Anterior cingulate cortex (tissue), 58 donors: ENCODE measurements around the gene CYP2W1.

Source experiments
- DNase-seq, 58 donors: peaks; one replicate each; lab custom pipeline; 2025; lab: John Stamatoyannopoulos, UW

CYP2W1 gene

DNA sequence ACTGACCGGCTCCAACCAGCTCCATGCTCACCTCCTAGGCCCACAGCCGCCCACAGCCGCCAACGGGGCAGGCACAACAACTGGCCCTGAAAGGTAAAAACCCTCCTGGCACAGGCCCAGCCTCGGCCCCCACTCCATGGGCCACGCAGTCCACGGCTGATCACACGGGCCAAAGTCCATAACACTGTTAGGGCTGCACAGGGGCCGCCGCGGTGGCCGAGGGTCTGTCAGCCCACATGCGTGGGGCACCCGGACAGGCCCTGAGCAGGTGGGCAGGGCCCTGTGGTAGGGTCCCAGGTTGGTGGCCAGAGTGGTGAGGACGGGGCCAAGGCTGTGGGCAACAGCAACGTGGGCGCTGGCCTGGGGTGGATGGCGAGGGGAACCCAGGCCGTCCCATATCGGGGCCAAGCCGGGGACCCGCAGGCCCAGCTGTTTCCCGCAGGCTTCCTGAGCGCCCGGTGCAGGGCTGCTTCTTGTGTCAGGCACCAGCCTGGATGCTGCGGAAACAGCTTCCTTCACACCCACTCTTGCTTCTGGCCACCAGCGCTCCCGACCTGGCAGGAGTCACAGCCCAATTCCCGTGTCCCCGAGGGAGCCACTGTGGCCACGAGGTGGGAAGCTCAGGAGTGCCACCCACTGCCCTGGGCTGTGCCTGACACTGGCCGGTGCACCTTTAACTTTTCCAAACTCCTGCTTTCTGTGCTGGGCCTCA, 29.2 kb downstream of the CYP2W1 start:
- DNase-seq, result no peak

DNA sequence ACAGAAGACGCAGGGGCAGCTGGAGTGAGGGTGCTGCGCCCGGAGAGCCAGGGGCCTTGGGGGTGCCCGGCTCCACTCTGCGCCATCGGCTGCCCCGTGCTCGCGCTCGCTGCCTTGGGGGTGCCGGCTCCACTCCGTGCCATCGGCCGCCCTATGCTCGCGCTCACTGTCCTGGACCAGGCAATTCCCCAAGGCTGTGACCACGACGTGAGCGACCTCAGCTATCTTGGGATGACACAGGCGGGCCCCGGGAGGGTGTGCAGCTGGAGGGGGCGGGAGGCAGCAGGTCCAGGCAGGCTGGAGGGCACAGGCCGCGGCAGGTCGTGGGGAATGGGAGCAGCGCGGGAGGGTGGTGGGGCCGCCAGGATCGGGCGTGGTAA, 29.7 kb downstream of the CYP2W1 start:
- no peak for DNase-seq

DNA sequence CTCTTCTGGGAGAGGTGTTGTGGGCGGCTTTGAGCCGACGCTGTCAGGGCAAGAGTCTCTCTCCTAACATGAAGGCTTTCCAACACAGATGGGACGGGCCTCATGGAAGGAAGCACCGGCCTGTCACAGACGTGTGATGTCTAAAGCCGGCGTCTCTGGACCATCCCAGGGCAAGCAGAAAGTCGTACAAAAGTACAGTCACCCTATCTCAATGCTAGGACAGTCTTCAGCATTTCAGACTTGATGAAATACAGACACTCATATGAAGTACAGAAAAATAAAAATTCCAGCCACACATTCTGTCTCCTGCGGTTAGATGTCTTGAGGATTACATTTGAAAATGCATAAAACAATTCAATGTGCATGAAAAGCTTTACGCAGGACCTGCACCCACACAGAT, 30.6 kb downstream of the CYP2W1 start:
- DNase-seq, result no peak

DNA sequence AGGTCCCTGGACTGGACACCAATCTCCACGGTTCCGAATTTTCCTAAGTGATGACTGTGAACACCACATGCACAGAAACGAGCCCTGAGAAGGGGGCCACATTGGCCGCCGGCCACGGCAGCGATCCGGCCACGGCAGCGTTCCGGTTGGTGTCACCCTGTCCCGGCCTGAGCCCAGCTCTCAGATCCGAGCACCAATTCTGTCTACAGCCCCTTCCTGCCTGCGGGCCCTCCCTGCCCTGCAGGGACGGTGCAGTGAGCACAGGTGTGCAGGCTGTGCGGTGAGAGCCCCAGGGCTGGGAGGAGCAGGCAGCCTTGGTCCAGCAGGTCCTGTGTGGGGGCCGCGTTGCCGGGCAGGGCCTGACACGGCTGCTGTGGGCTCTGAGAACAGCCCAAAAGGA, 31.7 kb downstream of the CYP2W1 start:
- DNase-seq, result no peak

DNA sequence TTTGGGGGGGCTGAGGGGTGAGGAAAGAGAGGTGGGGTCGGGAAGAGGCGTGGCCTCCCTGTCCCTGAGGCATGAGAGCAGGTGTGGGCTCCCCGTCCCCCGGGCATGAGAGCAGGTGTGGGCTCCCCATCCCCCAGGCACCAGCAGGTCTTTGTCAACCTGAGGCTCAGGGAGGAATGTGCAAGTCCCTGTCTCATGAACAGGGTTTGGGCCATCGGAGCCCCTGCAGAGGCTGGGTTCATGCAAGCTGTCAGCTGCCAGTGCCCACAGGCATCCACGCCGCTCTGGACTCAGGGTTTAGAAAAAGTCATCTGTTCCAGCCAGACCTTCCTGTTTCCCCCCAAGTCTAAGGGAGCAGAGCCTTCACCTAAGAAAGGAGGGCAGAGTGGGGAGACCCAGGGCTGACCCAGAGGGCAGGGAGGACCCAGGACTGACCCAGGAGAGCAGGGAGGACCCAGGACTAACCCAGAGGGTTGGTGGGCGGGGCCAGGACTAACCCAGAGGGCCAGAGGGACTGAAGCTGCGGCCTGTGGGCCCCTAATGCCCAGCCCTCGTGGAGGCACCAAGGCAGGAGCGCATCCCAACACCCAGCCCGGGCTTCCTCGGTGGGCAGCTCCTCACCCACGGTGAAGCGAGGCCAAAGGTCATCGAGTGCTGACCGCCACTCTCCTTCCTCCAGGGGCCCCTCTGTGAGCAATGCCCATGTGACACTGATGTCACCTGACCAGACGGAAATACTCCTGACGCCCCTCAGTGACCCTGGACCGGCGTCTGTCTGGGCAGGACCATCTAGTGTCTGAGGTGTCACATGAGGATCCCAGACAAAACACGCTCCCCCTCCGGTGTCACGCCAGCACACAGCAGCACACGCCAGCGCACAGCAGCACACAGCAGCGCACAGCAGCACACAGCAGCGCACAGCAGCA, 32.5 kb downstream of the CYP2W1 start:
- no peak for DNase-seq

DNA sequence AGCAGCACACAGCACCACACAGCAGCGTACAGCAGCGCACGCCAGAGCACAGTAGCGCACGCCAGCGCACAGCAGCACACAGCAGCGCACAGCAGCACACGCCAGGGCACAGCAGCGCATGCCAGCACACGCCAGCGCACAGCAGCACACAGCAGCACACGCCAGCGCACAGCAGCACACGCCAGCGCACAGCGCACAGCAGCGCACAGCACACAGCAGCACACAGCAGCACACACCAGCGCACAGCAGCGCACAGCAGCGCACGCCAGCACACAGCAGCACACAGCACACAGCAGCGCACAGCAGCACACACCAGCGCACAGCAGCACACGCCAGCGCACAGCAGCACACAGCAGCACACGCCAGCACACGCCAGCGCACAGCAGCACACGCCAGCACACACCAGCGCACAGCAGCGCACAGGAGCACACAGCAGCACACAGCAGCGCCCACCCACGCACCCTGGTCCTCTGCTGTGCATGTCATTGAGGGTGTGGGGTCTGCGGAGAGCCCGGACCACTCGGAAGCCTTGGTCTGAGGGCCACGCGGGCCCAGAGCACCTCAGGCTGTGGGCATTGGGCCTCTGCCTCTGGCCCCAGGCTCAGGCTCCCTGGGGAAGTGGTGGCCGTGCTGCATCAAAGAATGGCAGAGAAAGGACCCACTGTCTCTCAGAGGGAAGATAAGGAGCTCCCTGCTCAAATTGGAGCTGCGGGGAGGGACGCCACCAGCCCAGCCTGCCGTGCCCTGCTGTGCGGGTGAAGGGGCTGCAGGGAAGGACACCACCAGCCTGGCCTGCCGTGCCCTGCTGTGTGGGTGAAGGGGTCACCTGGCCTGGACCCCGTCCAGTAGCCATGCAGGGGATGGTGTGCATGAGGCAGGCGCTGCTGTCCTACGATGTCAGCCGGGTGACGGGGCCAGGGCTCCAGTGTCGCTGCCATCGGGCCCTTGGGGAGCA, 33.9 kb downstream of the CYP2W1 start:
- no peak for DNase-seq

DNA sequence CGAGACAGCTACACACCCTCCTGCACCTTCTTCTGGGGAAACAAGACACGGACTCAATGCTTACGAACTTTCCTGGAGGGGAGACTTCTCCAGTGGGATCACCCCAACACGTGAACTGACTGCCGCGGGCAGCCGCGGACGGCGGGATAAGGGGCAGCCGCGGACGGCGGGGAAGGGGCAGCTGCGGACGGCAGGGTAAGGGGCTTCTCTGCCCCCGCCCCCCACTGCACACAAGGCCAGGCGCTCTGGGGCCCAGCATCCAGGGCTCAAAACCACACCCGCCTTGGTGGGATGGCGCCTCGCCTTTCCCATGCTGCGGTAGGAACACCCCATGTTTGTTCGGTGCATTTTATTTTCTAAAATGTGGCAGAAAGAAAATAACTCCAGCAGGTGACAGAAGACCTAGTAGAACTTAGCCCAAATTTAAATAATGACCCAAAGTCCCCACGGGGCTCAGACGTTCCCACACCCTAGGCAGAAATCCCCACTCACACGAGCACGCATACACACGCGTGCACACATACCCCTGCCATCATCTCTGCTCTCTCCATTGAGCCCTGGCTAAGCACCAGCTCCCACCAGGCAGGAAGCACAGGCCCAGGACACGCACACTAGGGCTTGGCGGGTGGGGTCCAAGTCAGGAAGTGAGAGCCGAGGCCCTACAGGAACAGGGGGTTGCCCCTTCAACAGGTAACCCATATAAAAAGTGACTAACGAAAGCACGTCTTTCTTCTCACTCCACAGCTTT, 34.8 kb downstream of the CYP2W1 start:
- DNase-seq, result no peak

DNA sequence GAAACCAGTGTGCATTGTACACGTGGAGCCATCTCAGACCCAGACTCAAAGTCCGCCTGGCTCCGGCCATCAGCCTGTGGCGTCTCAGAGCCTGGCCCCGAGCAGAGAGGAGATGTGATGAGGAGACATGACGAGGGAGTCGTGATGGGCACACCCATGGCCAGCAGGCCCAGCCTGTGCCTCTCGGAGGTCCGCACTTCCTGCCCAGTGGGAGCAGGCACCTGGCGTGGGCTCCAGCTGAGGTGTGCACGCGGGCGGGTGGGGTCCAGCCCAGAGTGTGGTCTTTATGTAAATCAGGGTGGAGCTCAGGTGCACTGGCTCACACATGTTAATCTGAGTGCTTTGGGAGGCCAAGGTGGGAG, 35.3 kb downstream of the CYP2W1 start:
- no peak for DNase-seq

DNA sequence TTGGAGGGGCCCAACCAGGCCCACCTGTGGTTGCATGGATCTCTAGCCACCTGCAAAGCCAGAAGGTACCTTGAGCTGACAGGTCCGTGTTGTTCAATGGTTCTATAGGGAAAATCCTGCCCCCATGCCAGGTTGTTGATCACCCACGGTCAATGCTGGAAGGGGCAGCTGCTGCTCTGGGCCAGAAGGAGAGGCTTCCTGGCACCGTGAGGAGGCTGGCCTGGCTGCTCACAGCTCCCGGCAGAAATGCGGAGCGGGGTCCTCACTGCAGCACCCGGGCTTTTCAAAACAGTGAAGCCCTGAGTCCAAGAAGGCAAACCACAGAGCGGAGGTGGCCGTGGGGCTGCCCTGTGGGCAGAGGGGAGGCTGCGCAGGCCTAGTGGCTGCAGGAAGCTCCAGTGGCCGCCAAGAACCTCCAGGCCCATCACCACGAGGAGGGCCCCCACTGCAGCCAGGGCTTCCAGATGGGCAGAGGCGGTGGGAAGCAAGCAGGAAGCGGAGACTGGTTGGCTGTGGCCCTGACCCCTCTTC, 36.3 kb downstream of the CYP2W1 start:
- no peak for DNase-seq

DNA sequence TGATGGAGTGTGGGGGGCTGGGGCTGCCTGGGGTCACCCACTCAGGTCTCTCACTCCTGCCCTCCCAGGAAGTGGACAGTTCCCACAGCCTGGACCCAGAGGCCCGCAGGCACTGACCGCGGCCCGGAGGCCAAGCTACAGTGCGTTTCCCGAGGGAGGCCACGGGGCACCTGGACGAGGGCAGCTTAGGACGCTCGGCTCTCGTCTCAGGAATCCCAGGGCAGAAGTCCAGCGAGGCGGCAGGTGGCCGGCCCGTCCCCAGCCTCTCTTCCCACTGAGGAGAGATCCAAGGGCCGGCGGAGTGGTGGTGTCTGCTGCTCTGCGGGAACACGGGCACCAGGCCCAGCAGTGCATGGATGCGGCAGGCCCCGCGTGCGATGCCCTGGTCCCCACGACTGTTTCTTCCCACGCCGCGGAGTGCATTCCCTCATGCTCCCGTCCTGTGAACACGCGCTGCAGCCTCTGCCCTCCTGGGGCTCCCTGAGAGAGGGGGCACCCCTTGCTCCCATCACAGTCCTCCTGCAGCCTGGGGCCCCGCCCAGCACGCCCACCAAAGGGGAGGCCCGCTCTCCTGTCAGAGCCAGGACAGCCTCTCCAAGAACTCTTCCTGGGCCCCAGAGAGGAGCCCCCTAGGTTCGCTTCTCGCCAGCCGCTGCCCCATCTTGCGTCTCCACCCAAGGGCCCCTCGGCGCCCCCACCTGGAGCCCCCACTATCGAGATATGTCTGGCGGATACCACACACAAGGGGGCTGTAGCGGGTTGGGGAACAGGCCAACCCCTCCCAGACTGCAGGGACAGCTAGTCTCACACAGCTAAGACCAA, 37.0 kb downstream of the CYP2W1 start:
- no peak for DNase-seq

DNA sequence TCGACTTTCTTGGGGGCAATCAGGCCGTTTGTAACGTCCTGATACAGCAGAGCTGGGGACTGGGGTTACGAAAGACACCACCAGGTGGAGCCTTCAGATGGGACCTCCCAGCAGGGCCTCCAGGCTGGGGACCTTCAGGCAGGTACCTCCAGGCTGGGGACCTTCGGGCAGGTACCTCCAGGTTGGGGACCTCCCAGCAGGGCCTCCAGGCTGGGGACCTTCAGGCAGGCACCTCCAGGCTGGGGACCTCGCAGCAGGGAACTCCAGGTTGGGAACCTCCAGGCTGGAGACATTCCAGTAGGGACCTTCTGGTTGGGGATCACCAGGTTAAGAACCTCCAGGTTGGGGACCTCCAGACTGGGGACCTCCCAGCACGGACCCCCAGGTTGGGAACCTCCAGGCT, 37.9 kb downstream of the CYP2W1 start:
- DNase-seq, result no peak

DNA sequence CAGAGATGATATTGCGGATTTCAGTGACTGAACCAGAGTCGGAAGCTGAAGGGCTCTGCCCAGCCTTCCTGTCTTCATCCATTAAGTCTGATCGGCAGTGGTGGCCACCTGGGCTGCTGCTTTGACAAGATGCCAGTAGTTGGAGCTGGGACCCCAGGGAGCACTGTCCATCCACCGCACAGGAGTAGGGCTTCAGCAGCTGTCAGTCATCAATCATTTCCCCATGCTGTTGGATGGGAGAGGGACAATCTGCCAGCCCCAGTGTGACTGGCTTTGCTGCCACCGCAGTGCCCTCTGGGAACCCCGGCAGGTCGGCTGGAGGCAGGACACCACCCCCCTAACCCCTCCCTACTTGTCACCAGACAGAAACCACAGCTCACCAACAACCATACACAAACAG, 38.4 kb downstream of the CYP2W1 start:
- DNase-seq, result no peak

DNA sequence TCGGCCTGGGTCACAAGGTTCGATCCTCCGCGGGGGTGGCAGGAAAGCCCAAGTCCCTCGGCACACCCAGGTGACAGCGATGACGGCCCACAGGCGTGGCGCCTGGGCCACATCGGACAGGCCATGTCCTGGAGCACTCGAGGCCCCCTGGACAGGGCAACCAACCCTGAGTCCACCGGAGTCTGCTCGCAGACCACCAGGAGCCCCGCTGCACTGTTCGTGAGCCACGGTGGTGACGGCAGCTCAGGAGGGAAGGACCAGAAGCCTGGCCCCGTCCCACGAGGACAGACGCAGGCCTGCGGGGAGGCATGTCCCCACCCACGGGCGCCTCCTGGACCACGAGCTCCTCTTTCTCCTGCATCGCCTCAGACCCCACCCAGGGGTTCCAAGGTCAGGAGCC, 39.0 kb downstream of the CYP2W1 start:
- DNase-seq, result no peak

DNA sequence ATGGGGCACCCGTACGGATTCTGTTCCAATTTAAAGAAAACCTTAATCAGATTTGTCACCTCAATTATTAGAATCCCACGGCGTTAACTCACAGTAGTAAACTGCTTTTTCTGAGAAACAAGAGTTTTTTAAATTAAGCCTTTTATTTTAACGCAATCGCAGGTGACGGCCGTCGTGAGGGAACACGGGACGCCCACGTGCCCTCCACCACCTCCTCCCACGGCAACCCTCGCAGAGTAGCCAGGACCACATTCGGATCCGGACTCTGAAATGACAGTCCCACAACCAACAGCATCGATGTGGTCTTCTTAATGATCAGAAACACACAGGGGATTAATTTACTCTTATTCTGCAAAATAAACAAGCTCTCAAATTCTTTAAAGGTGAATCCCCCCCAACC, 39.4 kb downstream of the CYP2W1 start:
- DNase-seq, result no peak

DNA sequence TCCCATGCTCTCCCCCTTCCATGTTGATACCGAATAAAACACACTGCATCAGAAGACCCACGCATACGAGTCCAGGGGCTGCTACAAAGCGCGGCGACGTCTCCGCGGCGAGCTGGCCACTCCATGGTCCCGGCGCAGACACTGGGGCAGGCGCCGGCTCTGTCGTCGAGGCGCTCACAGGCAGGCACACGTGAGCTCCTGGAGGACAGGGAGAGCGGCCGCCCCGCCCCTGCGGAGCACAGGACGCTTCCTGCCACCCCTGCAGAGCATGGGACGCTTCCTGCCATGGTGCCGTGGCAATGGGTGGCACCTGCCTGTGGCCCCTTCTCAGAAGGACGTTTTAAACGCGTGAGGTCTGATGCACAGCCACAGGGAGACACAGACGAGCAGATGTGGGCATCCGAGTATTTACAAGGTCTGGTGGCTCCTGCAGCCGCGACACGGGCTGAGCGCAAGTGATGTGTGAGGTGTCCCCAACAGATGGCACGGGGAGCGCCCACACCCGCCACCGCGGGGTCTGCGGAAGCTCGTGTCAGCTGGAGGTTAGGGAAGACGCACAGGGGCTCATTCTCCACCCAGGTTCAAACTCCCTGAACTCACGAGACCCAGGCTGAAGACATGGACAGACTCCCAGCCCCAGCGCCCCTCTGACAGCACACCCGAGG, 40.0 kb downstream of the CYP2W1 start:
- no peak for DNase-seq

DNA sequence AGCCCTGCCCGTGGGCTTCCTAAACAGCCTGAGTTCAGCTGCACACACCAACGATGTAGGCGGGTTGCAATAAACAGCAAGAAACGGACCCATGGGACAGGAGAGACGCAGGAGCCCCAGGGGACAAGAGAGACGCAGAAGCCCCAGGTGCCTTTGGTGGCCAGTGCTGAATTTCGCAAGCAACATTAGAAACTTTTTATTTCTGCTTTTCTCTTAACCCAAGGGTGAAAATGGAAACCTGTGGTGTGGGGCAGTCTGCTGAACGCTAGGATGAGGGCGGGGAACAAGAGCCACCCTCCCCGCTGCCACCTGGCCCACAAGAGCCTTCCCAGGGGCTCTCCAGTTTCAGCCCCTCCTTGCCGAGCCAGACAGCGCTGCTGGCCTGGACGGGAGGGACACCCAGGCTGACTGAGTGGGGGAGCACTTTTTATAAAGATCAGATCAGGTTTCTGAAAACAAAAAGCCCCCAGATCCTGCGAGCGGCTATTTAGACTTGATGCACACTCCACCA, 41.4 kb downstream of the CYP2W1 start:
- DNase-seq, result no peak

DNA sequence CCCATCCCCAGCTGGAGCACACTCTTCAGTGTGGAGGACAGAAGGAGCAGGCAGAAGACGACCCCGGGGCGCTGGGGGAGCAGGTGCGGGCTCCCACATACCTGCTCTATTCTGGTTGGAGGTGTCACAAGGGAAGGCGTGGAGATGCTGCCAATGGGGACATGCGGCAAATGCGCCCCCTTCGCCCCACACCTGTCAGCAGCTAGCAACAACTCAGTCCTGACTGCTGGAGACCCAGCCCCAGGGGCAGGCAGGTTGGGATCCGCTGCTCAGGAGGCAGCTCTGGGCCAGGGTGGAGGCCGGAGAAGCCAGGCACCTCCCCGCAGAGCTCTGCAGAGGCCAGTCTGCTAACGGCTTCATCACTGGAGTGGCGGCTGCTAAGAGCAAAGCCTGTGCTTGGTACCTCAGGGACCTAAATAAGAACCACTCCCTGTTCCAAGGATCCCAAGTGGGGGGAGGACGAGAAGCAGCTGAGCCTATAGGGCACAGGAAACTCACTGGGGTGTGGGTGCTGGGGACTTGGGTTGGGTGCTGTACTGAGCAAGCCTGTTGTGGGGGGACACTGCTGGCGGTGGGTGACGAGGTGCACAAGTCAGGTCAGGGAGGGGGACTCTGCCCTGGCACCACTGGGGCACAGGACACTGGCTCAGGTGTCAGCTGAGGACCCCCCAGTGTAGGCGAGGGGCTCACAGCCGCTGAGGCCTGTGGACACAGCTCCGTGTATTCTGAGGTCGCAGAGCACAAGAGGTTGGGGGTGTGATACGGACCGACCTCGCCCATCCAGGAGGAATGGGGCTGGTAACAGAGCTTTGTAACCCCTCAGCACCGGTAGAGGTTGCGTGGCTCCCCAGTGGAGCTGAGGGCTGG, 42.1 kb downstream of the CYP2W1 start:
- no peak for DNase-seq
